GM12878 (cell line): ENCODE results near the gene GFM1. TPM values are rescaled to one million over a fixed set of nuclear protein-coding genes. Genes with fewer than 3 reads are reported as not detected.

Experiments
- ATF3 ChIP-seq: IDR thresholded peaks from 2 replicates; pipeline ENCODE4 v1.6.1; 2011; ENCODE audit warnings: low read depth, mild to moderate bottlenecking, low read length, moderate library complexity, borderline replicate concordance; ENCODE audit errors: extremely low read depth
- CREM ChIP-seq: IDR thresholded peaks from 2 replicates; pipeline ENCODE4 v1.6.1; 2014; ENCODE audit warnings: antibody characterized with exemption, low read depth
- CUX1 ChIP-seq: IDR thresholded peaks from 2 replicates; pipeline ENCODE4 v1.6.1; 2012; ENCODE audit warnings: improper control_type of control experiment, low read depth, low read length; ENCODE audit not compliant: insufficient replicate concordance
- HCFC1 ChIP-seq: fragments of 150-350 bp; IDR thresholded peaks from 2 replicates; pipeline ENCODE4 v1.6.1; 2014; ENCODE audit warnings: low read length
- JUNB ChIP-seq: IDR thresholded peaks from 2 replicates; pipeline ENCODE4 v1.6.1; 2016; ENCODE audit warnings: antibody characterized with exemption, mild to moderate bottlenecking
- MEF2B ChIP-seq: fragments of 450-650 bp; IDR thresholded peaks from 2 replicates; pipeline ENCODE4 v1.6.1; 2018; ENCODE audit warnings: mild to moderate bottlenecking, moderate library complexity; ENCODE audit not compliant: partially characterized antibody, poor library complexity, severe bottlenecking
- MTA2 ChIP-seq: fragments of 450-650 bp; IDR thresholded peaks from 2 replicates; pipeline ENCODE4 v1.6.1; 2016; ENCODE audit warnings: low read depth, mild to moderate bottlenecking, moderate library complexity
- MTA3 ChIP-seq: IDR thresholded peaks from 2 replicates; pipeline ENCODE4 v1.6.1; 2012; ENCODE audit warnings: low read length, inconsistent platforms, borderline replicate concordance
- MYB ChIP-seq: fragments of 150-350 bp; IDR thresholded peaks from 2 replicates; pipeline ENCODE4 v1.6.1; 2014; ENCODE audit warnings: mild to moderate bottlenecking, low read depth, low read length, borderline replicate concordance
- MYC ChIP-seq: IDR thresholded peaks from 2 replicates; pipeline ENCODE4 v1.6.1; 2011; ENCODE audit warnings: mild to moderate bottlenecking, low read length, moderate library complexity, inconsistent platforms; ENCODE audit not compliant: insufficient read depth, insufficient replicate concordance, insufficient read length, severe bottlenecking
- NFXL1 ChIP-seq: fragments of 450-650 bp; IDR thresholded peaks from 2 replicates; pipeline ENCODE4 v1.6.1; 2017; ENCODE audit warnings: antibody characterized with exemption, mild to moderate bottlenecking, borderline replicate concordance
- POLR2AphosphoS5 ChIP-seq: IDR thresholded peaks from 2 replicates; pipeline ENCODE4 v1.6.1; 2011; ENCODE audit warnings: mild to moderate bottlenecking, low read length, inconsistent platforms
- RELA ChIP-seq: fragments of 450-650 bp; IDR thresholded peaks from 2 replicates; pipeline ENCODE4 v1.8.0; 2014; ENCODE audit warnings: borderline replicate concordance; ENCODE audit not compliant: partially characterized antibody
- SMAD5 ChIP-seq: IDR thresholded peaks from 2 replicates; pipeline ENCODE4 v1.6.1; 2016; ENCODE audit warnings: antibody characterized with exemption, low read depth
- SRF ChIP-seq, 2 experiments: IDR thresholded peaks; 2 replicates each; pipeline ENCODE4 v1.6.1; 2011; ENCODE audit warnings: low read depth in 2 of 2, low read length in 2 of 2, mild to moderate bottlenecking in 1 of 2, moderate library complexity in 1 of 2
- TAF1 ChIP-seq: IDR thresholded peaks from 2 replicates; pipeline ENCODE4 v1.6.1; 2011; ENCODE audit warnings: mild to moderate bottlenecking, low read depth, low read length, borderline replicate concordance
- TARDBP ChIP-seq: IDR thresholded peaks from 2 replicates; pipeline ENCODE4 v1.6.1; 2016; ENCODE audit warnings: borderline replicate concordance
- polyA plus RNA-seq, 11 experiments: library from polyadenylated mRNA; depleted of rRNA in 4 of 11; unstranded in 6 of 11; stranded (reverse) in 5 of 11; fragments of >200 nt; fragmentation: Nextera tagmentation in 4 of 11; fragmentation: Illumina TruSeq in 1 of 11; extraction: Ambion mirVana in 4 of 11; extraction: Trizol in 1 of 11; gene quantifications; 1 replicate in 1 of 11; 2 replicates in 10 of 11; pipeline versions ENCODE4 v1.2.1 to v1.2.3, GENCODE V29; 2011 to 2016; ENCODE audit warnings: inconsistent platforms in 2 of 11, missing spikeins in 2 of 11, low read depth in 1 of 11
- total RNA-seq, 4 experiments: library from RNA; depleted of rRNA in 3 of 4; stranded (reverse); fragments of >200 nt in 3 of 4; fragmentation: Illumina TruSeq in 1 of 4; extraction: Trizol in 1 of 4; gene quantifications; 2 replicates each; pipeline versions ENCODE4 v1.2.1 to v1.2.3, GENCODE V29; 2013 to 2021
- TF ChIP-seq, protein P1 (sequence below): fragments of 450-650 bp; IDR thresholded peaks from 2 replicates; pipeline ENCODE4 v1.6.1; 2016; ENCODE audit warnings: mild to moderate bottlenecking, moderate library complexity, borderline replicate concordance
- TF ChIP-seq, protein P2 (sequence below): fragments of 450-650 bp; IDR thresholded peaks from 2 replicates; pipeline ENCODE4 v1.6.1; 2017; ENCODE audit warnings: low read depth, mild to moderate bottlenecking, moderate library complexity

The GFM1 gene
- total and polyA plus RNA-seq, 10 of the 15 experiments (the other 5 are each of a cell fraction or from before 2014, with no cell fraction given), result 36.9 to 87.2 (median 57.3) TPM

- TF ChIP-seq, protein P1, sequence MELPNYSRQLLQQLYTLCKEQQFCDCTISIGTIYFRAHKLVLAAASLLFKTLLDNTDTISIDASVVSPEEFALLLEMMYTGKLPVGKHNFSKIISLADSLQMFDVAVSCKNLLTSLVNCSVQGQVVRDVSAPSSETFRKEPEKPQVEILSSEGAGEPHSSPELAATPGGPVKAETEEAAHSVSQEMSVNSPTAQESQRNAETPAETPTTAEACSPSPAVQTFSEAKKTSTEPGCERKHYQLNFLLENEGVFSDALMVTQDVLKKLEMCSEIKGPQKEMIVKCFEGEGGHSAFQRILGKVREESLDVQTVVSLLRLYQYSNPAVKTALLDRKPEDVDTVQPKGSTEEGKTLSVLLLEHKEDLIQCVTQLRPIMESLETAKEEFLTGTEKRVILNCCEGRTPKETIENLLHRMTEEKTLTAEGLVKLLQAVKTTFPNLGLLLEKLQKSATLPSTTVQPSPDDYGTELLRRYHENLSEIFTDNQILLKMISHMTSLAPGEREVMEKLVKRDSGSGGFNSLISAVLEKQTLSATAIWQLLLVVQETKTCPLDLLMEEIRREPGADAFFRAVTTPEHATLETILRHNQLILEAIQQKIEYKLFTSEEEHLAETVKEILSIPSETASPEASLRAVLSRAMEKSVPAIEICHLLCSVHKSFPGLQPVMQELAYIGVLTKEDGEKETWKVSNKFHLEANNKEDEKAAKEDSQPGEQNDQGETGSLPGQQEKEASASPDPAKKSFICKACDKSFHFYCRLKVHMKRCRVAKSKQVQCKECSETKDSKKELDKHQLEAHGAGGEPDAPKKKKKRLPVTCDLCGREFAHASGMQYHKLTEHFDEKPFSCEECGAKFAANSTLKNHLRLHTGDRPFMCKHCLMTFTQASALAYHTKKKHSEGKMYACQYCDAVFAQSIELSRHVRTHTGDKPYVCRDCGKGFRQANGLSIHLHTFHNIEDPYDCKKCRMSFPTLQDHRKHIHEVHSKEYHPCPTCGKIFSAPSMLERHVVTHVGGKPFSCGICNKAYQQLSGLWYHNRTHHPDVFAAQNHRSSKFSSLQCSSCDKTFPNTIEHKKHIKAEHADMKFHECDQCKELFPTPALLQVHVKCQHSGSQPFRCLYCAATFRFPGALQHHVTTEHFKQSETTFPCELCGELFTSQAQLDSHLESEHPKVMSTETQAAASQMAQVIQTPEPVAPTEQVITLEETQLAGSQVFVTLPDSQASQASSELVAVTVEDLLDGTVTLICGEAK, result peak; percentile 97
- TF ChIP-seq MEF2B, result peak; percentile 69
- TF ChIP-seq MYB, result no peak
- TF ChIP-seq MYC, result peak; percentile 67
- TF ChIP-seq MTA3, result no peak
- TF ChIP-seq SRF (IDR thresholded peaks at IDR 0.05; ENCODE audit: low read depth in 2 of 2, low read length in 2 of 2), result peak in 1 of 2 experiments; percentile 40; a peak in 1 of 4 replicates
- peak; percentile 84 for TF ChIP-seq HCFC1
- TF ChIP-seq POLR2AphosphoS5, result peak; percentile 87
- TF ChIP-seq CUX1, result no peak
- TF ChIP-seq ATF3, result no peak
- TF ChIP-seq, protein P2, sequence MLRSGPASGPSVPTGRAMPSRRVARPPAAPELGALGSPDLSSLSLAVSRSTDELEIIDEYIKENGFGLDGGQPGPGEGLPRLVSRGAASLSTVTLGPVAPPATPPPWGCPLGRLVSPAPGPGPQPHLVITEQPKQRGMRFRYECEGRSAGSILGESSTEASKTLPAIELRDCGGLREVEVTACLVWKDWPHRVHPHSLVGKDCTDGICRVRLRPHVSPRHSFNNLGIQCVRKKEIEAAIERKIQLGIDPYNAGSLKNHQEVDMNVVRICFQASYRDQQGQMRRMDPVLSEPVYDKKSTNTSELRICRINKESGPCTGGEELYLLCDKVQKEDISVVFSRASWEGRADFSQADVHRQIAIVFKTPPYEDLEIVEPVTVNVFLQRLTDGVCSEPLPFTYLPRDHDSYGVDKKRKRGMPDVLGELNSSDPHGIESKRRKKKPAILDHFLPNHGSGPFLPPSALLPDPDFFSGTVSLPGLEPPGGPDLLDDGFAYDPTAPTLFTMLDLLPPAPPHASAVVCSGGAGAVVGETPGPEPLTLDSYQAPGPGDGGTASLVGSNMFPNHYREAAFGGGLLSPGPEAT, result peak; percentile 94
- no peak for TF ChIP-seq JUNB
- TF ChIP-seq CREM, result peak; percentile 85
- TF ChIP-seq NFXL1, result no peak
- peak; percentile 70 for TF ChIP-seq TAF1
- TF ChIP-seq SMAD5, result peak; percentile 66; the same call in 1 of the 2 replicates
- TF ChIP-seq MTA2, result peak; percentile 94
- TF ChIP-seq TARDBP, result peak; percentile 87
- peak; percentile 83 for TF ChIP-seq RELA
Measured at GRCh38 chr3:158644345-158644908, at the start of gene GFM1 (continued).
